Neural cell (in vitro differentiated cells): ENCODE measurements around the gene GPR143. TPM values are rescaled to one million over a fixed set of nuclear protein-coding genes. Genes with fewer than 3 reads are reported as not detected.

Experiments
- H2AFZ ChIP-seq: fragments of 200-600, 300-800 bp; sonication (generic), shearing (Covaris generic); 2 replicates; pipeline ENCODE4 v1.6.0; 2014; ENCODE audit warnings: low read depth, mild to moderate bottlenecking, antibody characterized with exemption, low read length, moderate library complexity
- H3F3A ChIP-seq: fragments of 200-600 bp; shearing (Covaris generic); 2 replicates; pipeline ENCODE4 v1.6.1; 2016; ENCODE audit warnings: mild to moderate bottlenecking, moderate library complexity, mixed read lengths, antibody characterized with exemption, low read length; ENCODE audit not compliant: insufficient read depth, poor library complexity, severe bottlenecking
- H3K27ac ChIP-seq: fragments of 200-600, 300-800 bp; sonication (generic), shearing (Covaris generic); 2 replicates; pipeline ENCODE4 v1.5.1; 2014; ENCODE audit warnings: mild to moderate bottlenecking, low read length, moderate library complexity
- H3K27me3 ChIP-seq: fragments of 300-800, 200-600 bp; sonication (generic), shearing (Covaris generic); 2 replicates; pipeline ENCODE4 v1.6.0; 2014; ENCODE audit warnings: mild to moderate bottlenecking, low read depth, low read length, moderate library complexity; ENCODE audit not compliant: insufficient read depth
- H3K36me3 ChIP-seq: fragments of 300-800, 200-600 bp; sonication (generic), shearing (Covaris generic); 2 replicates; pipeline ENCODE4 v1.5.1; 2014; ENCODE audit warnings: mild to moderate bottlenecking, antibody characterized with exemption, low read length, moderate library complexity; ENCODE audit not compliant: insufficient read depth
- H3K4me2 ChIP-seq: fragments of 300-800, 200-600 bp; sonication (generic), shearing (Covaris generic); 2 replicates; pipeline ENCODE4 v1.6.0; 2014; ENCODE audit warnings: mild to moderate bottlenecking, low read length
- H3K4me3 ChIP-seq: fragments of 300-800, 200-600 bp; sonication (generic), shearing (Covaris generic); 2 replicates; pipeline ENCODE4 v1.5.1; 2014; ENCODE audit warnings: mild to moderate bottlenecking, low read length, moderate library complexity
- H3K79me2 ChIP-seq: fragments of 200-600 bp; shearing (Covaris generic); replicated peaks from 2 replicates; pipeline ENCODE4 v1.6.0; 2014; ENCODE audit warnings: mild to moderate bottlenecking, low read length, moderate library complexity; ENCODE audit not compliant: insufficient read depth
- H3K9ac ChIP-seq: fragments of 300-800, 200-600 bp; sonication (generic), shearing (Covaris generic); 2 replicates; pipeline ENCODE4 v1.6.1; 2016; ENCODE audit warnings: mild to moderate bottlenecking, low read length, mixed read lengths
- H3K9me2 ChIP-seq: fragments of 200-600 bp; shearing (Covaris generic); 2 replicates; pipeline ENCODE4 v1.6.1; 2016; ENCODE audit warnings: mild to moderate bottlenecking, low read length, mixed read lengths; ENCODE audit not compliant: insufficient read depth
- H3K9me3 ChIP-seq: fragments of 200-600, 300-800 bp; sonication (generic), shearing (Covaris generic); 2 replicates; pipeline ENCODE4 v1.6.1; 2016; ENCODE audit warnings: mild to moderate bottlenecking, mixed run types, low read length, moderate library complexity, mixed read lengths
- H4K20me1 ChIP-seq: fragments of 200-600 bp; shearing (Covaris generic); 2 replicates; pipeline ENCODE4 v1.6.1; 2016; ENCODE audit warnings: mild to moderate bottlenecking, mixed run types; ENCODE audit not compliant: insufficient read depth
- CTCF ChIP-seq: fragments of 450-650 bp; IDR thresholded peaks from 2 replicates; pipeline ENCODE4 v1.5.1; 2014; ENCODE audit warnings: antibody characterized with exemption, mild to moderate bottlenecking, moderate library complexity; ENCODE audit not compliant: poor library complexity, severe bottlenecking
- EP300 ChIP-seq: fragments of 450-650 bp; conservative IDR thresholded peaks from 2 replicates; pipeline ENCODE4 v1.6.1; 2014; ENCODE audit warnings: antibody characterized with exemption, mild to moderate bottlenecking, moderate library complexity; ENCODE audit not compliant: poor library complexity, severe bottlenecking
- EZH2 ChIP-seq: fragments of 200-600, 300-800 bp; shearing (Covaris generic), sonication (generic); IDR thresholded peaks from 2 replicates; pipeline ENCODE4 v1.6.1; 2014; ENCODE audit warnings: antibody characterized with exemption, low read length, borderline replicate concordance, mild to moderate bottlenecking; ENCODE audit not compliant: insufficient read depth, poor library complexity, severe bottlenecking
- MXI1 ChIP-seq: fragments of 450-650 bp; conservative IDR thresholded peaks from 2 replicates; pipeline ENCODE4 v1.6.1; 2014; ENCODE audit warnings: antibody characterized with exemption, mild to moderate bottlenecking; ENCODE audit not compliant: poor library complexity, severe bottlenecking
- POLR2AphosphoS5 ChIP-seq: IDR thresholded peaks from 2 replicates; pipeline ENCODE4 v1.6.1; 2012
- RAD21 ChIP-seq: fragments of 450-650 bp; conservative IDR thresholded peaks from 2 replicates; pipeline ENCODE4 v1.6.1; 2014; ENCODE audit warnings: antibody characterized with exemption, mild to moderate bottlenecking, moderate library complexity
- REST ChIP-seq: IDR thresholded peaks from 2 replicates; pipeline ENCODE4 v1.6.1; 2012; ENCODE audit warnings: borderline replicate concordance
- SMC3 ChIP-seq: fragments of 450-650 bp; conservative IDR thresholded peaks from 2 replicates; pipeline ENCODE4 v1.6.1; 2014; ENCODE audit warnings: antibody characterized with exemption, mild to moderate bottlenecking, moderate library complexity; ENCODE audit not compliant: poor library complexity
- TAF1 ChIP-seq: IDR thresholded peaks from 2 replicates; pipeline ENCODE4 v1.6.1; 2012; ENCODE audit warnings: low read depth
- polyA plus RNA-seq: library from polyadenylated mRNA; depleted of rRNA; stranded (reverse); fragments of >200 nt; gene quantifications from 2 replicates; pipeline ENCODE4 v1.2.3, GENCODE V29; 2014

Gene GPR143
- polyA plus RNA-seq, 1 donor from 2014 or later: 5.5 TPM

- Histone ChIP-seq H3K27ac (no peak overlapping the region), H3K79me2 (no peaks in the 10 kb centered on the region), H3K36me3 (no peaks in the 10 kb centered on the region), H2AFZ (no peak overlapping the region), H3K9me3 (no peaks in the 10 kb centered on the region), H4K20me1 (no peaks in the 10 kb centered on the region), H3F3A (no peaks in the 10 kb centered on the region), H3K27me3 (no peaks in the 10 kb centered on the region), H3K9ac (no peak overlapping the region), H3K9me2 (no peaks in the 10 kb centered on the region), H3K4me2 (no peak overlapping the region), H3K4me3 (no peak overlapping the region)
- no peak for TF ChIP-seq TAF1
- no peak for TF ChIP-seq POLR2AphosphoS5
- no peak for TF ChIP-seq SMC3
- no peak for TF ChIP-seq CTCF
- no peak for TF ChIP-seq REST
Measured at GRCh38 chrX:9758021-9758638, 7.5 kb downstream of the GPR143 start.

- no peaks in the 10 kb centered on the region for H4K20me1 ChIP-seq
- no peak overlapping the region for H3K4me2 ChIP-seq
- no peaks in the 10 kb centered on the region for H3F3A ChIP-seq
- no peaks in the 10 kb centered on the region for H3K9me2 ChIP-seq
- H3K27me3 ChIP-seq: no peaks in the 10 kb centered on the region
- no peaks in the 10 kb centered on the region for H3K36me3 ChIP-seq
- no peak for TF ChIP-seq REST
- no peak for TF ChIP-seq CTCF
- TF ChIP-seq POLR2AphosphoS5: no peak
- no peak for TF ChIP-seq TAF1
- no peak for TF ChIP-seq EZH2
- TF ChIP-seq EP300: no peak
- TF ChIP-seq SMC3: no peak
- no peak for TF ChIP-seq MXI1
- TF ChIP-seq RAD21: no peak
- H3K79me2 ChIP-seq: no peaks in the 10 kb centered on the region
- no peak overlapping the region for H3K4me3 ChIP-seq
- no peak overlapping the region for H2AFZ ChIP-seq
- H3K9ac ChIP-seq: no peak overlapping the region
- no peak overlapping the region for H3K27ac ChIP-seq
- H3K9me3 ChIP-seq: no peaks in the 10 kb centered on the region
Measured at GRCh38 chrX:9757366-9757765, 8.3 kb downstream of the GPR143 start.
